Measurements from ENCODE around the gene SDC3.

Gene SDC3

DNA sequence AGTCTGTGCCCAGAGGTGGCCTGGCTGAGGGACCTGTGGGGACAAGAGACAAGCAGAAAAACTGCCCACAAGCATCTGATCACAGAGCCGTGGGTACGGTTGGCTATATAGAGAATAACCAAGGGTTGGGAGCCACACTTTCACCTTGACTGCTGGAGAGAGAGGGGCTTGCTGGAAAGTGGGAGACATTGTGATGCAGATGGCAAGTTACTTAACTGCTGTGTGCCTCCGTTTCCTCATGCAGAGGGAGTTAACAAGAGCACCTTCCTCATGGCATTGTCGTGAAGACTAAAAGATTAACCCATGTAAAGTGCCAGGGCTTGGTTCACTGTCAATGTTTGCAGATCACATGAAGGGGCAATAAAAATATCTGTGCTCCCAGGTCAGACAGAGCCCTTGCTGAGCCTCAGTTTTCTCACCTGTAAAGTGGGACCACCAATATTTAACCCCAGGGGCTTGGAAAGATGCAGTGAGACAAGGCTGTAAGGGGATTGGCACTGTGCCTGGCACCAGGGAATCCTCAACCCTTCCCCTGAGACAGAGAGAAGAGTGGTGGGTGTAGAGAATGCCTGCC is 52.8 kb downstream of the SDC3 start:
- in situ Hi-C loops (cut with MboI; ENCODE audit: low sequenced_read_pairs), result no loop called here

DNA sequence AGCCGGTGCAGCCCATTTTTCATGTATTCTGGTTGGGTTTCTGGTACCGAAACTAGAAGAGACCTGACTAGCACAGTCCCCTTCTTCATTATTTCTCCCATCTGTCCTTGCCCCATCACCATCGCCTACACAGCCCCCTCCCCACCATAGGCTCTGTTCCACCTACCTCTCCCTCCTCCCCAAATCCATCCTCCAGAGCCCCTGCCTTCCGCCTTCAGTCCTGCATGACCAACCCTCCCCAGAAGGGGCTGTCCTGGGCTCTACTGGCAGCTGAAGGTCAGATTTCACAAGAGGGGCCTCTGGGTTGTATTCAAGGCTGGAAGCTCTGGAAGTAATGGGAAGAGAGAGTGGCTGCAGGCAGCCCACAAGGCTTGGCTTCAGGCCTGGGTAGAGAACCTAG is 55.2 kb downstream of the SDC3 start:
- in situ Hi-C loops (cut with MboI; ENCODE audit: low sequenced_read_pairs), result no loop called here

DNA sequence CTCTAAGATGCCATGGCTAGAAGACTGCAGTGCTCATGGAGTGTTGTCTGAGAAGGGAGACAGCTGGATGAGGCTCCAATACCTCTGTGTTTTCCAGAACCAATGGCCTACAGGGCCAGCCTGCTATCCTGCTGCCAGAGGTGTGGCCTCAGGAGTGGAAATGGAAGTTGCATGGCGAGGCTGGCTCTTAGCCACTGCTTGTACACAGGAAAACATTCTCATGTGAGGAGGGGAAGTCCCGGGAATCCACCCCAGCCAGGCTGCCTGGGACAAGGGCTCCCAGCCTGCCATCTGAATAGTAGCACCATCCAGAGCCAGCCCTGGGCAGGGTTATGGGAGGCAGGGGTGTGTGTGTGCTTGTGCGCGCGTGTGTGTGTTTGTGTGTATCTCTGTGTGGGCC is 56.5 kb downstream of the SDC3 start:
- in situ Hi-C loops (cut with MboI; ENCODE audit: low sequenced_read_pairs), result no loop called here

DNA sequence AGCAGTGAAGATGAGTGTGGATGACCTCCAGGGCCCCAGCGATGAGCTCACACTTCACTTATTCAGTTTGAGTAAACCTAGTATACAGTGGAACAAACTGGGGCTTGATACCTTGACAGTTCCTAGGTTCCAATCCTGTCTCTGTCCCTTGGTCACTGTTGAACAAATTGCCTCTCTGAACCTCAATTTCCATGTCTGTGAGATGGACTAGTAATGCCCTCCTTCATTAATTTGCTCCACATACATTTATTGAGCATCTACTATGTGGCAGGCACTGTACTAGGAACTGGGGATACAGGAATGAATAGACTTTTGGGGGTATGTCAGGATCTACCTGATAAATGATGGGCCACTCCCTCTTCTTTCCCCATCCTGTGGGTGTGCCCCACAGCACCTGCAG is 57.3 kb downstream of the SDC3 start:
- in situ Hi-C loops (cut with MboI; ENCODE audit: low sequenced_read_pairs), result no loop called here

DNA sequence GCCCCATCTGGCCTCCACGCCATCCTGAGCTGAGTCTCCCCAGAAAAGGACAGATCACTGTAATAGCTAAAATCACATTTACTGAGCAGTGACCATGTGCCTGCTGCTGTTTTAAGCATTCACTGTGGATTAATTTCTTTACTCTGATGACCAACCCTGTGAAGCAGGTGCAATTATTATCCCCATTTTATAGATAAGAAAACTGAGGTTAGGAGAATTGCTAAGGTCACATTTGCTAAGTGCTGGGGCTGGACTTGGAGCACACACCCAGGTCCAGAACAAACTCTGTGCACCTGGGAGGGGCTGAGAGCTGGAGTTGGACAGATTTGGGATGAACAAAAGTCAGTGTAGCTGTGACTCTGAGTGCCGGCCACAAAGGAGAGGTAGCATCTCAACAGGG is 58.0 kb downstream of the SDC3 start:
- in situ Hi-C loops (cut with MboI; ENCODE audit: low sequenced_read_pairs), result no loop called here

DNA sequence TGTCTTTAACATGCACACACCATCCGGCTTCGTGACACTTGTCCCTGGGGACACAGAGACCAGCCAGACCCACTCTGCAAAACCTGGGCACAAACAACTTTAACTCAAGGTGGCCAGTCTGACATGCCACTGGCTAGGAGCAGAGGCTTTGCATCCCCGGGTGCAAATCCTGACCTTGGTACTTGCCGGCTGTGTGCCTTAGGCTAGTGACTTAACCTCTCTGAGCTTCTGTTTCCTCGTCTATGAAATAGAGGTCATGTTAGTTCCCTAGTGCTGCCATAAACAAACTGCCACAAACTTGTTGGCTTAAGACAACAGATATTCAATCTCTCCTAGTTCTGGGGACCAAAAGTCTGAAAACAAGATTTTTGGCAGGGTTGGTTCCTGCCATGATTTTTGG is 60.4 kb downstream of the SDC3 start:
- in situ Hi-C loops (cut with MboI; ENCODE audit: low sequenced_read_pairs), result no loop called here

DNA sequence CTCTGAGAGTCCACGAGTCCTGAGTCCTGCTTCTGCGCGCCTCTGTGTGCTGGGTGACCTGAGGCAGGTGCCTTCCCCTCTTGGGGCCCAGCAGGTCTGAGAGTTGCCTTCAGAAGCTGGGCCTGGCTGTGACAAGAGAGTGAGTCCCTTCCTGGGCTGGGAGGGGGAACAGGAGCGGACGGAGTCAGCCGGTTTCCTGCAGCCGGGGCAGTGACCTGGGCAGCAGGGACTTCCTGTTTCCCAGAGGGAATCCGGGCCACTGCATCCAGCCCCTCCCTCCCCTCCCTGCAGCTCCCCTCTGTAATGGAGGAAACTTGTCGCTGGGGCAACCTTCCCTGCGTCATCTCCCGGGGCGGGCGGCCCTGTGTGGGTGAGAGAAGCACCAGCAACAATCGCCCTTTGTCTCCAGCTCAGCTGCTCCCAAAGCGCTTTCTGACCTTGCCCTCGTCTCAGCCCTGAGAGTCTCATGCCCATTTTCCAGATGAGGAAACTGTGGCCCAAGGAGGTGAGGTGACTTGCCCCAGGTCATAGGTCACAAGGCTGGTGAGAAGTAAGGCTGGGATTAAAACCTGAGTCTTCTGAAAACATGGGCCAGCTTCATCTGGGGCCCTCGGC is 61.1 kb downstream of the SDC3 start:
- in situ Hi-C loops (cut with MboI; ENCODE audit: low sequenced_read_pairs), result no loop called here

DNA sequence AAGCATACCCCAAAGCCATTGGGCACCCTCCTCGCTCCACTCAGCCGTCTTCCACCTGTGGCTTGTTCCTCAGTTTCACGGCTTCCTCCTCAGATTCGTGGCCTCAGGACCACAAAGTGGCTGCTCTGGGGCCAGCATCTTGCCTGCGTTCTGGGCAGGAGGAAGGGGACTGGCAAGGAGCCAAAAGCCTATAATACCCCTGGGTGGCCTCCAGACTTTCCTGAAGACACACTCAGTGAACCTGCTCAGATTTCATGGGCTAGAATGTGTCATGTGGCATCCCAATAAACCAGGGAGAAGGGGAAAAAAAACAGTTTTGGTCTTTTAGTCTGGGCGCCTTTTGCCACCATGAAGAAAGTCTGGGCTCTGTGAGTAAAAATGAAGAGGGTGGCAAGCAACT is 62.0 kb downstream of the SDC3 start:
- in situ Hi-C loops (cut with MboI; ENCODE audit: low sequenced_read_pairs), result no loop called here

DNA sequence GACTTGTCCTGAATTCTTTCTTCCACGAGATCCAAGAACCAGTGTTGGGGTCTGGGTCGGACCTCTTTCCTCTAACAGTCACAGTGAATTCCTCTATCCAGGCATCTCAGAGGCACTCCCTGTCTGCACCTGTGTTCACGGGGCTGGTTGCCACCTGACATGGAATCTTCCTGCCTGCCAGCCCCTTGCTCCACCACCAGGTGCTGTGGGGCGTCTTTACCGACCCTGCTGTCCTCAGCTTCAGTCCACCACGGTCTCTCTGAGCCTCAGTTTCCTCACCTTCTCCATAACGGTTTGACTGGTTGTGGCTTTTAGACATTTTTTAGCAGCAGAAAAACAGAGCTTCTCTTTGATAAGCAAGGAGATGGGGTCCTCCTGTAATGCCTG is 62.7 kb downstream of the SDC3 start:
- in situ Hi-C loops (cut with MboI; ENCODE audit: low sequenced_read_pairs), result no loop called here

DNA sequence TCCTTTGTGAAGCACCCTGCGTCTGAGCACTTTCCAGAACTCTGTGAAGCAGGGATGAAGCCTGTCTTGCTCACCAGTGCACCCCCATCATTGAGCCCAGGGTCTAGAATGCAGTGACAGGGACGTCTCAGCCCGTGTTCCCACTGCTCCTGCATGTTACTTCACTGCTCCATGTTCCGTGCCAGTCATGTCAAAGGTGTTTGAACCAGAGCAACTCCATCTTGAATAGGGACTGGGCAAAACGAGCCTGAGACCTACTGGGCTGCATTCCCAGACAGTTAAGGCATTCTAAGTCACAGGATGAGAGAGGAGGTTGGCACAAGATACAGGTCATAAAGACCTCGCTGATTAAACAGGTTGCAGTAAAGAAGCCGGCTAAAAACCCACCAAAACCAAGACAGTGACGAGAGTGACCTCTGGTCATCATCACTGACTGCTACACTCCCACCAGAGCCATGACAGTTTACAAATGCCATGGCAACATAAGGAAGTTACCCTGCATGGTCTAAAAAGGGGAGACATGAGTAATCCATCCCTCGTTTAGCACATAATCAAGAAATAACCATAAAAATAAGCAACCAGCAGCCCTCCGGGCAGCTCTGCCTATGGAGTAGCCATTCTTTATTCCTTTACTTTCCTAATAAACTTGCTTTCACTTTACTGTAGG is 63.2 kb downstream of the SDC3 start:
- in situ Hi-C loops (cut with MboI; ENCODE audit: low sequenced_read_pairs), result no loop called here

DNA sequence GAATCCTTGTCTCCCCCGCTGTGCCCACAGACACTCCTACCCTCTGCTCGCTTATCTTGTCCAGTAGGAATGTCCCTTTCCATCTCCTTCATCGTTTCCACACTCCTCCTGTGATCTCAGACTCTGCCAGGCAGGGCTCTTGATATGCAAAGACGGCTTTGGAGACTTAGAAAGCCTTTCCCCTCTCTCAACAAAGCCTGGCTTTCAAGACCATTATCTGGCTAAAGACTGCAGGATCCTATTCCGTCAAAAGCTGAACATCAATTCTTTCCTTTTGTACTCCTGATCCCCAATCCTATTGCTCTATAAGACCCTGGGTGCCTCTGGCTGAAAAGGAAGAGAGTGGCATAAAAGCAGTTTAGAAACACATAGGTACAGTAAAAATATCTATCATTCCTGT is 63.9 kb downstream of the SDC3 start:
- in situ Hi-C loops (cut with MboI; ENCODE audit: low sequenced_read_pairs), result no loop called here

DNA sequence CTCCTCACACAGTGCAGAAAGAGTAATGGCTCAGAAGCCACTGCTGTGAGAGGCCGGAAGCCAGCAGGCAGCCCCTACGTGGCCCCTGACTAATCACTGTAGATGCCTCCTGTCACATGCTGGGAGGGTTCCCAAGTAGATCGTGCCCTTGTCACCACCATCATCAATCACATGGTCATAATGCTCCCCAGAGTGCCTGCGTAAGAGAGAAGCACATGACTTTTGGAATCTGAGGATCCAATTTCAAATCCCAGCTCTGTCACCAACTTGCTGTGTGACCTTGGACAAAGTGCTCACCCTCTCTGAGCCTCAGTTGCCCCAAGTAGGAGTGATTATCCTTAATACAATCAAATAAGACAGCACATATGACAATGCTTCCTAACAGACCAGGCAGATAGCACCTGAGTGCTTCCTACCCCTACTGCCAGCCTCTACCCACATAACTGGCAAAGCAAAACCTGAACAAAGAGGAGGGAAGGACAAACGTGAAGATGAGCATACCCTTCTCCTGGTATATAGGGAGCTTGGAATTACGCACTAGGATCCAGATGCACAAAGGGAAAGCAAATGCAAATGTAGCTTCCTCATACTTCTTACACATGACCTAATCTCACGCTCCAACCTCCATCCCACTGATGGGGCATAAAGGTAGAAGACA is 65.7 kb downstream of the SDC3 start:
- in situ Hi-C loops (cut with MboI; ENCODE audit: low sequenced_read_pairs), result no loop called here

DNA sequence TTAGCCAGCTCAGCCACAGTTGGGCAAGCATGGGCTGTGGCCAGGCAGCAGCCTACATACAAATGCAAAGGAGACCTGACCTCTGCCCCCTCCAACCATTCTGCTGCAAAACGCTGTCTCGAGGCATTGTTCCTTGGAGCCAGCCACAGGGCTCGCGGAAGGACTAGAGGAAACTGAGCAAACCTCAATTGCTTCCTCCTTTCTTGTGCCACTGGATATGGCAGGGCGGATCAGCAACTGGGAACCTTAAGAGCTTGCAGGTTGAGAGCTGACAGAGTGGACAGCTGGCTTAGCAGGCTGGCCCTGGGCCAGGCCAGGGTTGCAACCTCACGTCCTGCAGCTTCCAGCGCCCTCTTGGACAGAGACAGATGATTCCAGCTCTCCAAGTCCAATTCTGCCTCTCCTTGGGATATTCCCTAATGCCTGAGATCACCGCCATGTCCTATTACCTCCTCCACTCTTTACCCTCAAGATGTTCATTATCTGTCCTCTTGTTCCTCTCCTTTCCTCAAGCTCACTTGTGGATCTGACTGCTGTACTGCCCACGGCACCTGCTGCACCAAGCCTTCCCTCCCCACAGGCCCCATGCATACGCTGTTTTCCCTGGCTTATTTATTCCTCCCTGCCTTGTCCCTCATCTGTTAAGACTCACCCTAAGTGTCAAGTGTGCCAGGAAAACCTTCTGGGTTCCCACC is 67.5 kb downstream of the SDC3 start:
- in situ Hi-C loops (cut with MboI; ENCODE audit: low sequenced_read_pairs), result no loop called here

DNA sequence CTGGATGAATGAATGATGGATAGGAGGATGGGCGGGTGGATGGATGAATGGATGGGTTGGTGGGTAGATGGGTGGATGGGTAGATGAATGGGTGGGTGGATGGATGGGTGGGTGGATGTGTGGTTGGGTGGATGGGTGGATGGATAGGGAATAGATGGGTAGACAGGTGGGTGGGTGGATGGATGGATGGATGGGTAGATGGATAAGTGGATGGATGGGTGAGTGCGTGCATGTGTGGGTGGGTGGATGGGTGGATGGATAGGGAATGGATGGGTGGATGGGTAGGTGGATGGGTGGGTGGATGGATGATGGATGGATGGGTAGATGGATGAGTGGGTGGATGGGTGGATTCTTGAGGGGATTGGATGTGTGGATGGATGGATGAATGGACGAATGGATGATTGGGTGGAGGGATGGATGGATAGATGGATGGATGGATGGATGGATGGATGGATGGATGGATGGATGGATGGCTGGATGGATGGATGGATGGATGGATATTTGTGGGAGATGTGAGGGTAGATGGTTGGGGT is 68.7 kb downstream of the SDC3 start:
- in situ Hi-C loops (cut with MboI; ENCODE audit: low sequenced_read_pairs), result no loop called here

DNA sequence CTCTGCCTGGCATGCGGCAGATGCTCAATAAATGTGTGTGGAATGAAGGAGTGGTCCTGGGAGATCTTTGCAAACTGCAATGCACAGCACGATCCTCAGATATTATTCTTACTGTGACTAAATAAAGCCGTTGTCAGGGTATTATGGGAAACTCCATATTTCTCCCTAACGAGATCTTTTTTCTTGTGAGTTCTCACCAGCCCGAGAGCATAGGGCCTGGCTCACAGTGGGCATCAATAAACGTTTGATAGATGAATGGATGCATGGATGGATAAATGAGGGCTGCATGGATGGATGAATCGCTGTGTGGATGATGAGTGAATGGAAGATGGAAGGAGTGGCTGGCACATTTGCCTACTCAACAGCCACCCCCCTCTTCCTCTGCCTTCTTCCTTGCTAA is 69.6 kb downstream of the SDC3 start:
- in situ Hi-C loops (cut with MboI; ENCODE audit: low sequenced_read_pairs), result no loop called here

DNA sequence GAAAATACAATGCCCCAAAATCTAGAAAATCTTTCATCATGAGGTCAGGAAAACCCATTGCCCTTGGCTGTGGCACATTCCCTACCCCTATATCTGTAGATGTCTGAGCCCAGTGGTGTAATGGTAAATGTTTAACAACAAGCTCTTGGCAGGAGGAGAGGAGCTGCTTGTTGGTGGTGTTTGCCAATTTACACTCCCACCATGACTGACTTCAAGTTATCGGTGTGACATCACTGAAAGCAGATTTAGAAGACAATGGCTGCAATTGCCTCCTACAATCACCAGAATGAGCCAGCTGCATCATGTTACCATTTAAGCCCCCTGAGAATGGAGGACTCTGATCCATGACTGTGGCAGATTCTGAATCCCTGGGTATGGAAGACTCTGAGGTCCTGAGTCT is 70.9 kb downstream of the SDC3 start:
- in situ Hi-C loops (cut with MboI; ENCODE audit: low sequenced_read_pairs), result no loop called here

DNA sequence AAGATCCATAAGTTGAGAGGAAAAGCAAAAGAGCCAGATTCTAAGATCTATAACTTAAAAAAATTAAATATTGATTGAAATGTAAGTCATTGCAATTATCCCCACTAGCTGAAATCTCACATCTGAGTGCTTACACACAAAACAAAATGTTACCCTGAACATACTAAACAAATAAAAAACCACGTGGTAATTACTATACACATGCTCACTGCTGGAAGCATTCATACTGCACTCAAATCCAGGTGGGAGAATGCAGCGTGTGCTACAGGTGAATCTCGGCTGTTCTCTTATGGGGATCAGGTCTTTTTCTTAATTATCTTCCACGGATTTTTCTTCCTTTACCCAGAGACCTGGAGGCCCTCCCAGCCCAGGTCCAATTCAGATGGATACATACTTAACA is 74.3 kb downstream of the SDC3 start:
- in situ Hi-C loops (cut with MboI; ENCODE audit: low sequenced_read_pairs), result no loop called here

DNA sequence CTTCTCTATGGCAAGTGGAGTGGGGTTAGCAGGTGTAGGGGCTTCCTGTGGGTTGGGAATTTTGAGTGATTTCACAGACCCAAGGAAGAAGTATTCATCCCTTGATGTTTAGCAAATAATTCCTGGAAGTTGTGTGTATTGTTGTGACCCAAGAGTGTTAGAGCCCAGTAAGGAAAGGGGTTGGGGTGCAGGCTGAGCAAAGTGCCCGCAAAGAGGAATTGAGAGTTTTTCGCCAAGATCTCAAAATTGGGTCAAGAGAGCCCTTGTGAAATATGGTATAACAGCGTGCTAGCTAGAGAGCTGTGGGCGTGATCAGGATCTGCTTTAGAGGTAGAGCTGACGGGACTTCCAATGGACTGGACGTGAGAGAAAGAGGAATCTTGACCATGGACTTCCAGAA is 78.0 kb downstream of the SDC3 start:
- in situ Hi-C loops (cut with MboI; ENCODE audit: low sequenced_read_pairs), result no loop called here

DNA sequence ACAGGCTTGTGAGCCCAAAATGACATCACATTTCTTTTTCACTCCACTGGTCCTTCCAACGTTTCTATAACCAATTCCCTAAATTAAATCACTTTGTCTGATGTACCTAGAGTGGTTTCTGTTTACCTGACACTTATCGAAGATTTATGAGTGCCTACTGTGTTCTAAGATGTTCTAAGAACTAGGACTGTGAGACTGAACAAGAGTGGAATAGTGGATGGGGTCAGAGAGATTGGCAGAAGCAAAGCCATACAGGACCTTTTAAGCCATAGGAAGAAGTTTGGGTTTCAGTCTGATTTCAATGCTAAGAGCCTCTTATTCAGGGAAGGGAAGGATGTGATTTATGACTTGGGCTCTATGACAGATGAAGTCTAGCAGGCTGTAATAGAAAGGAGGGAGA is 78.7 kb downstream of the SDC3 start:
- in situ Hi-C loops (cut with MboI; ENCODE audit: low sequenced_read_pairs), result no loop called here

DNA sequence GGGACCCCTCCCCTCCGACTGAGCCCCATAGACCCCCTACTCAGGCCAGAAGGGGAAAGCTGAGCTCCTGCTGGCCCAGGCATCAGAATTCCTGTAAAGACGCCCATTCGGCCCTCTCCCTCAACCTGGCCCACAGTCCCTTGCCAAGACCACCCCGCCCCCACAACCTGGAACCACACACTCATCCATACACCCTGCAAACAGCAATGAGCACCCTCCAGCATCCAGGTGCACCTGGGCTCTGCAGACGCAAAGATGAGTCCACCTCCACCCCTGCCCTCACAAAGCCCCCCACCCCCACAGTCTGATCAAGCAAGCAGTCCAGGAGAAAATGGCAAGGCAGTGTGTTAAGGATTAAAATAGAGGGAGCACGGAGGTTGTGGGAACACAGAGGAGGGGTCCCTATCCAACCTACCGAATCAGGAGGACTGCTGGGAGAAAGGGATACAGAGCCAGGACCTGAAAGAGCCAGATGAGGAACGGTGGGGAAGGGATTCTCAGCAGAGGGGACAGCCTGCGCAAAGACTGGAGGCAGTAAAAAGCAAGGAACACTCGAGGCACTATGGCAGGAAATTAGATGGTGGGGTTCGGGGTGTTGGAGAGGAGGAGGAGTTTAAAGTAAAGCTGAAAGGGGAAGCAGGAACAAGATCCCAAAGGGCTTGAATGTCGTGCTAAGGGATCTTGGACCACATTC is 83.7 kb downstream of the SDC3 start:
- in situ Hi-C loops (cut with MboI; ENCODE audit: low sequenced_read_pairs), result no loop called here

Data from HL-60/S4 treated with retinoic acid at 250 ng/mL for 4 days and 3 days (cell line).